Pons (tissue), 1 donor: ENCODE results near the gene LRRN1.
"Not testable (repeated sequence)": the region's sequence is repeated elsewhere in the genome, so short reads cannot be mapped to it uniquely, and the experiment has no call there.

Experiments
- DNase-seq: peaks from one replicate; pipeline ENCODE4 v3.0.0-alpha.2; 2016; ENCODE audit warnings: low spot score

LRRN1 gene

GRCh38 chr3:3813013-3813412 is 13.8 kb downstream of the LRRN1 start:
- no peak for DNase-seq

DNA sequence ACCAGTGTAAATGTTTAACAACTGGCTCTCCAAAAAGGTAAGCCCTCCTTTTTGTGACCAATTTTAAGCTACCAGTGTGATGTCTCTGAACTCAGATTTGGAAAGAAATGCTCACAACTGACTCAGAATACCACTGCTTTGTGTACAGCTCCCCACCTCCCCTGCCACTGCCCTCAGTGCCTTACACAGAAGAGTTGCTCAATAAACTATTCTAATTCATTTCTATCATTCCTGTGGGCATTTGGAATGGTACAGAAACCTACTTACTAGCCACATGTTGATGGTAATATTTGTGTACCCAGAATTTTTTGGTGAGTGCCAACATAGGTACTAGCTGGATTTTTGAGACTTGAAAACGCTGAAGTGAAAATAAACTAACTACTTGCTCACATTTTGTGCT is 16.0 kb downstream of the LRRN1 start:
- DNase-seq: no peak

DNA sequence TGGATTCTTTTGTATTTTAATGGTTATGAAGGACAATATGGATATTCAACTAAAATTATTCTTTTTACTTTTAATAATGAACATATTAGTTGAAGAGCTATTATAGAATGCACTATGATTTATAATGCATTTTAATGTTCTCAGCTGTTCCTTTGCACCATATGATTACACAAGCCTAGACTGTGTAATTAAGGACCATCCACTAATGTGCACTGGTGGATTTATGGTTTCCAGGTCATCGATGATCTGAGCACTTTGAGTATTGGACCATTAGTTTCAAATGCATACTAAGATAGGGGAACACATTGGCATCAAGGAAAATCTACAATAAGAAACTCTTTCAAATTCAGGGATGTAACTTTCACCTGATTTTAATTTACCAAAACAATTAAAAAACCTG is 16.8 kb downstream of the LRRN1 start:
- no peak for DNase-seq

DNA sequence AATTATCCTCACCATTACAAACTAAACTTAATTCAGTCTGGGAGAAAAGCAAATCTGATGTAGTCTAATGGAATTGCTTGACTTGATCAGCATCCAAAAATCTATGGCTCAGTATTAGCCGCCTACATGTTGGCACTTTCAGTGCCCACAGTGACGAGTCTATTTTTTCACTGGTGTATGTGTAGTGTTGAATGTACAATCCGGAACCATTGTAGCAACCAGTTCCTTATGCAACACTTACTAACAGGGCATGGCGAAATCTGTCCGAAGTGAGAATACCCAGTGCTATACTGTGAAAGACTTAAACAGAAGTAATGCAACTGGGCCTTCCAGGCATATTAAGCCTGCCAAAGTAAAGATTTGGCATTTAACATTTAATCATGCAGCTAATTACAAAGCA is 18.6 kb downstream of the LRRN1 start:
- DNase-seq: no peak

GRCh38 chr3:3821777-3822176 is 22.5 kb downstream of the LRRN1 start:
- no peak for DNase-seq

DNA sequence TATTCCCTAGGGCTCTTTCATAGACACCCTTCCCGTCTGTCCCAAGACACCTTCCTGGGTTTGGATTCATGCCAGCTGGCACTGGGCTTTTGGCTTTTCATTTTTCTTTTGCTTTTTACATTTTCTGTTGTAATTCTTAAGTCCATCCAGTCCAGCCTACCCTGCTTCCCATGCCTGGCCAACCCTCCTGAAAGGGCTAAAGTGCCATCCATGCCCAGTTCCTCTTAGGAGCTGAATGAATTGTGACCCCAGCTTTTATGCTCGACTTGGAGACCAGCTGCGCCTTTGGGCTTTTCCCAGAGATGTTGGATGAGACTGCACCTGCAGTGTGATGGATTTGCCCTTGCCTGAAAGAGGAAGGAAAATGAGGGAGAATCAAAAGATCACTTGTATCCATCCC is 25.8 kb downstream of the LRRN1 start:
- peak; percentile 56 for DNase-seq

- DNase-seq: no peak
Observed at GRCh38 chr3:3826521-3826920, 27.3 kb downstream of the LRRN1 start.

DNA sequence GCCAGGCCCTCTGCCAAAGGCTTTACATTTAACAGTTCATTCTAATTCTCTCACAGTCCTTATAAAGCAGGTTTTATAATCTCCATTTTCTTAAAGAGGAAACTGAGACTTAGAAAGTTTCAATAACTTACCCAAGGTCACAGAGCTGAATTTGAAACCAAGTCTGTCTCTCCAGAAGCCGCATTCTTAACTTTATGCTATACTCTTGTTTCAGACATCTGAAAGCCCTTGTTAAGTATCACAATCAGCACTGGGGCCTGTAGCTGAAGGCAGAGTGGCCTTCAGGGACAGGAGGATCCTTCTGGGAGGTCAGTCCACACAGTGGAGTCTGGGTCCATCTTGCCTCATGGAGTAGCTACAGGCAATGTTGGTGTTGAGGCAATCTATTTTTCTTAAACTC is 27.9 kb downstream of the LRRN1 start:
- DNase-seq: no peak

DNA sequence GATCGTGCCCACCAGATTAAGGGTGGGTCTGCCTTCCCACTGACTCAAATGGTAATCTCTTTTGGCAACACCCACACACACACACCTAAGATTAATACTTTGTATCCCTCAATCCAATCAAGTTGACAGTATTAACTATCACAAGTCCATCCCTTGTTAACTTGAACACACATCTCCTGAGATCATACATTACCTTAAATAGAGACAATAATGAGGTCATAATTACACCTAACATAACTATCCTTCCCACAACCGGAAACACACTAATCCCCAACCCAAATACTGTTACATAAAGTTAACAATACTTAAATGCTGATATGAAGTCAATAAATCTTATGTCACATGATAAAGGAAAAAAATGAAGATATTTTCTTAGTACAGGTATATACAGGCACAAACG is 29.2 kb downstream of the LRRN1 start:
- not testable (repeated sequence) for DNase-seq

DNA sequence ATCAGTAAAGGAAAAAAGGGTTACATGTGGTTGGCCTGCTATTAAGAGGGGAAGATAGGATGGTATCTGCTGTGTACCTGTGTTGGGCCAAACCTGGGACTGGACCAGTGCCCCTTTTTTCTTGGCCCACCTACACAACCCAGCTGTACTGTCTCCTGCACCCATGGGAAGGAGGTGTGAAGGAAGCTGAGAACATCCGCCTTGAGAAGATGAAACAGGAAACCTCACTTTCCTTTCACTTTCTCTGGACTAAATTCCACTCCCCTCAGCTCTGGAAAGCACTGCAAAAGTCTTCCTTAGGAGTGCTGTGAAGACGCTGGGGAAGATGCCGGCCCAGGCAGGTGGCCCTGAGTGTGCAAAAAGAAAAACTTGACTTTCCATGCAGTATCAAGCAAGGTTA is 37.6 kb downstream of the LRRN1 start:
- DNase-seq: no peak

DNA sequence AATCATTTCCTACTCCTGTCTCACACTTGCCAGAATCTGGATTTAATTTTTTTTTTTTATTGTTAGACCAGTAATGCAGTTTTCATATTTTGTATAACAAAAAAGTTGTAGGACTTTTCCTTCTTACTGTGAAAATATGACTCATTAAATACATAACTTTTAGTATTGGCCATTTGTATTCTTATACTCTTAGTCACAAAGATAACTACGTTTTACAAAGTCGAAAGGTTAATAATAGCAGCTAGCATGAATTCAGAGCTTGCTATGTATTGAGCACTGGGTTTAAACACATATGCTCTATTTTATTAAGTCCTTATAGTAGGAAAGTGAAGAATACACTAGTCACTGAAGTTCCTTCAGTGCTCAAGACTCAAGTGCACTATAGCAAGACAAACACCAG is 43.1 kb downstream of the LRRN1 start:
- DNase-seq: no peak

DNA sequence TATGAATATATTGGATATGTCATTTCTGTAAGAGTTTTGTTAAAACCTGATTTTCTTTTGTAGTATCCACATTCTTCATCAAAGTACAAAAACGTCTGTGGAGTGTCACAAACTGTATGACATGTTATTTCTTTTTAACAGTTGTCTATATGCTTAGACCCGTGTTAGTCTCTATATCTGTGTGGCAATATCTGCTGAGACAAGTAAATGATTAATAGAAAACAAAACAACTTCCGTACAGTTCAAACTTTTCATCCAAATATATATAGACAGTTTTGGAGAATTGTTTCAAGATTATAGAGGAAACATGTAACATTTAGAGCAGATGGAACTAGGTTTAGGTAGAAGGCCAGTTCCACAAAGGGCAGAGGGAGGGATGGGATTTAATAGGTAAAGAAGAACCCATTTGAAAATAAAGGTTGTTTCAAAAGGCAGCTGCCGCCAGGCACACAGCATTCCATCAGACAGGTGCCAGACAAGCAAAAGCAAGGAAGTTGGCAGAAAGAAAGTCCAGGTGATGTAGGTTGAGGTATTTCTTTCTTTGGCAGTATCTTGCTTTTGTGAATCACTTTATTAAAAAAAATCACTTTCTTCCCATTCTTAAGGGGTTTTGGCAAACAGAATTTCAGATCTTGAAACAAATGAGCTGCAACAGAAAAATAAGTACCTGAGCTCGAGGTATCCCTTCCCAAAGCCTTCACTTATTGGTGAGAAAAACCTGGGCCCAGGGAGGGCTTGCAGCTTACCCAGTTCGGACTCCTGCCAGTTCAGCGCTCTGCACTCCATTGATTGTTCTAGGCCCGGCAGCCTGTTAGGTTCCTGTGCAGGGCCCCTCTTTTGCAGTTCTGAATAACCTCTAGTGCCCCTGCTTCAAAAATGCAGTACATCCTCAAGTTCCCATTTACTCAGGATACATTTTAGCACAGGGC is 49.0 kb downstream of the LRRN1 start:
- DNase-seq: no peak

DNA sequence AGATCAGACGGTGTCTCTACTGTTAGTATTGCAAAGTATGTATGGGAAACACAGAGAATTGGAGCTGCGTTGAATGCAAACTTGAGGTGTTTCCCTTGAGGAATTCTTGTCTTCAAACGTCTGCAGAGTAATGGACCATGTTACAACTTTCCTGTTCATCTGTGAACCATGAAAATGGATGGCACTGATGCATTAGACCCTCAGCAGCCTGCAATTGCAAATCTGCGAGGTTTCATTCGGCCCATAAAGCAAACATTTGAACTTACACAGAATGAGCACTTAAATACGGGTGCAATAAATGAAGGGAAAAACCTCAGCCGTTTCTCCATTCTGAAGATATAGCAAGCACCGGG is 49.7 kb downstream of the LRRN1 start:
- no peak for DNase-seq

DNA sequence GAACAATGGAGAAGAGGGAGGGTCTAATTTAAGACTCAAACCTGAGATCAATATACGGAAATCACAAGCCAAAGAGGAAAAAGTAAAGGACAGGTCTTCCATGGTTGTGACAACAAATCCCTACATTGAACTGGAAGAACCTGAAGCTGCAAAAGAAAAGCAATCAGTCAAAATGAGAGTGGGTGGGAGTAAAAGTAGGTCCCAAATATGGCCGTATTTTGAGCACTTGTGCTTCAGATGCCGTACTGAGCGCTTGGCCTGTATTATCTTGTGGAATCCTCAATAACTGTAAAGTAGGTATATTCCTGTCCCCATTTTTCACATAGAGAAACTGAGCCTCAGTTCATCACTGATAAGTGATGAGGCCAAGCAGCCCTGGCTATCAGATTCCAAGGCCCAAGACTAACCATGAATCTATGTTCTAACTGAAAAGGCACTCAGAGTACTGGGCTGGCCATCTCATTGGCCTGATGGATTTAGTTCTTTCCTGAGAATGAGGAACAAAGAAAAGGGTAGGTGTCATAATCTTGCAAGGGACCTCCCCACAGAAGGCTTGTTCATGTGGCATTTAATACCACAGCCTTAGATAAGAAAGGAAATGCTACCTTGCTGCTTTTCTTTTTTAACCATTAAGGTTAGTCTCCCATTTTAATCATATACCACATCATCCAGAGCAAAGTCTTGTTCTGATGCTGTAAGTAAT is 52.5 kb downstream of the LRRN1 start:
- DNase-seq: no peak

DNA sequence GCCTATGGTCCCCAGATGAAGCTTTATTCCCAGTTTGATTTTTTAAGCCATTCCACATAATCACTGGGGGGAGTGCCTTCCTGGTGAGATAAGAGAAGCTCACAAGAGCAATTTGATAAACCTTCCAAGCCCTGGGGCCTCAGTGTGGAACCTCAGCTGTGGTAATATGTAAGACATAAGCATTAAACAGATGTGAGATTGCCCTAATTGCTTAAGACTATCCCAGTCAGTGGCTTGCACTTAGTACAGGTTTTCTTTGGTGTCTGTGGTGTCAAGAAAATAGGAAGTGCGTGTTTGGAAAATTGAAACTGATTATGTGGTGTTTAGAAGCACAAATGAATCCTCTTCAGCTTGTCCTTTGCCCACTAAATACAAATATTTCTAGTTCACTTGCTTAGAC is 54.3 kb downstream of the LRRN1 start:
- no peak for DNase-seq

GRCh38 chr3:3855056-3855455 is 55.8 kb downstream of the LRRN1 start:
- DNase-seq: no peak

DNA sequence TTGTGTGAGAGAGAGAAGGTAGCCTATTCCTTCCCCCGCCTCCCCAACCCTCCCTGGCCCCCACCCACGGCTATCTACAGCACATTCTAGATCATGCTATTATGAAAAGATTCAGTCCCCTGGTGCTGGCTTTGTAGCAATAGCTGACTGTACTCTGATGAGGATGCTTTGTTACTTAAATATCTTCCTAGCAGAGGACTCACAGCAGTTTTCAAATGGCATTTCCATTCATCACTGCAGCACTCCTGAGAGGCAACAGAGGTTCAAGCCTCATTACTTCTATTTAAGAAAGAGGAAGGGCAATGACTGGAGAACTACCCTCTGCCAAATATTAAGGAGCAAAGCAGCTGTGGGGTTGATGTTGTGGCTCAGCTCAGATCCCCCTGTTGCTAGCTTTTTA is 61.0 kb downstream of the LRRN1 start:
- peak; percentile 20 for DNase-seq

GRCh38 chr3:3862534-3862933 is 63.3 kb downstream of the LRRN1 start:
- no peak for DNase-seq

DNA sequence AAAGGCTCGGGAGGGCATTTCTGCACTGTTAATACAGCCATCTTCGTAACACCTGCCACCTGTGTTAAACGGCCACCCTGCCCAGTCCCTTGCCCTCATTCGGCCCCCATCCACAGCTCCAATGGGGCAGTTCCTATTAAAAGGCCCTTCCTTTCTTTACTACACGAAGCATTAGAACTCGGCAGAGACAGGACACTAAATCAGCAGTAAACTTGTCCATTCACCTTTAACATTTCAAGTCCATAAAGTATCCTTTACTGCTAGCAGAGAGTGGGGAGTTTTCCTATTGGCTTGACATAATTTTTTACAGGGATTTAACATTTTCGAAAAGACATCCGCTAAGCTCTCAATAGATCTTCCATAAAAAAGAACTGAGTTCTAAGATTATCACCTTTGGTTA is 76.3 kb downstream of the LRRN1 start:
- no peak for DNase-seq

DNA sequence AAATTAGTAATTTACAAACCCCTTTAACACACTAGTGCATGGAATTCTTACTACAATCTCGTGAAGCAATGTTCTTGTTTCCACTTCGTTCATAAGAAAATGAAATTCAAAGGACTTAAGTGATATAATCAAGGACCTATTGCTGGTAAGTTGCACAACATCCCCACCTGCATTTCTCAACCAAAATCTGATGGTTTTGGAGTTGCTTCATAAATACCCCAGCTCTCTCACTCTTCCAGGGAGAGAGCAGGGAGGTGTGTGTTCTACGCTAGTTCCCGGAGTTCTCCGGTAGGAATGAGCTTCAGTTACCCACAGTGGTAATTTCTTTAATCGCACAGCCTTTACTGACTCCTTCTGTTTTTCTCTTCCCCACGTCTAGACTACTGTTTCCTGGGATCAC is 81.8 kb downstream of the LRRN1 start:
- no peak for DNase-seq

DNA sequence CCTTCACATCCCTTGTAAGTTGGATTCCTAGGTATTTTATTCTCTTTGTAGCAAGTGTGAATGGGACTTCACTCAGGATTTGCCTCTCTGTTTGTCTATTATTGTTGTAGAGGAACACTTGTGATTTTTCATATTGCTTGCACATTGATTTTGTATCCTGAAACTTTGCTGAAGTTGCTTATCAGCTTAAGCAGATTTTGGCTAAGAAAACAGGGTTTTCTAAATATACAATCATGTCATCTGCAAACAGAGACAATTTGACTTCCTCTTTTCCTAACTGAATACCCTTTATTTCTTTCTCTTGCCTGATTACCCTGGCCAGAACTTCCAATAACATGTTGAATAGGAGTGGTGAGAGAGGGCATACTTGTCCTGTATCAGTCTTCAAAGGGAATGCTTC is 88.1 kb downstream of the LRRN1 start:
- not testable (repeated sequence) for DNase-seq

GRCh38 chr3:3893590-3893989 is 94.4 kb downstream of the LRRN1 start:
- no peak for DNase-seq
